Smooth muscle cell (in vitro differentiated cells): ENCODE measurements around the gene EIF1AX. TPM values are rescaled to one million over a fixed set of nuclear protein-coding genes. Genes with fewer than 3 reads are reported as not detected.

Experiments
- DNase-seq: peaks from one replicate; lab custom pipeline; 2025; ENCODE audit not compliant: unreplicated experiment; lab: John Stamatoyannopoulos, UW
- H2AFZ ChIP-seq: fragments of 200-600 bp; sonication (generic); 2 replicates; pipeline ENCODE4 v1.6.0; 2016; ENCODE audit warnings: antibody characterized with exemption, low read depth, mild to moderate bottlenecking
- H3F3A ChIP-seq: fragments of 200-600 bp; sonication (generic); 2 replicates; pipeline ENCODE4 v1.6.0; 2017; ENCODE audit warnings: antibody characterized with exemption, low read depth
- H3K27ac ChIP-seq: fragments of 200-600 bp; sonication (generic); 2 replicates; pipeline ENCODE4 v1.5.1; 2016; ENCODE audit warnings: low read depth, mild to moderate bottlenecking
- H3K27me3 ChIP-seq: fragments of 200-600 bp; sonication (generic); 2 replicates; pipeline ENCODE4 v1.6.1; 2016; ENCODE audit warnings: low read depth, mild to moderate bottlenecking
- H3K36me3 ChIP-seq: fragments of 200-600 bp; sonication (generic); 2 replicates; pipeline ENCODE4 v1.5.1; 2016; ENCODE audit warnings: low read depth
- H3K4me1 ChIP-seq: fragments of 200-600 bp; sonication (generic); 2 replicates; pipeline ENCODE4 v1.5.1; 2016; ENCODE audit warnings: low read depth
- H3K4me2 ChIP-seq: fragments of 200-600 bp; sonication (generic); 2 replicates; pipeline ENCODE4 v1.6.0; 2016; ENCODE audit warnings: mild to moderate bottlenecking
- H3K4me3 ChIP-seq: fragments of 200-600 bp; sonication (generic); 2 replicates; pipeline ENCODE4 v1.5.1; 2016; ENCODE audit warnings: mild to moderate bottlenecking
- H3K79me2 ChIP-seq: fragments of 200-600 bp; sonication (generic); 2 replicates; pipeline ENCODE4 v1.6.0; 2016; ENCODE audit warnings: low read depth, mild to moderate bottlenecking
- H3K9ac ChIP-seq: fragments of 200-600 bp; sonication (generic); 2 replicates; pipeline ENCODE4 v1.6.0; 2016; ENCODE audit warnings: low read depth
- H3K9me3 ChIP-seq: fragments of 200-600 bp; sonication (generic); replicated peaks from 2 replicates; pipeline ENCODE4 v1.5.1; 2016; ENCODE audit warnings: low read depth
- H4K20me1 ChIP-seq: fragments of 200-600 bp; sonication (generic); 2 replicates; pipeline ENCODE4 v1.6.0; 2016; ENCODE audit warnings: low read depth
- CTCF ChIP-seq: fragments of 200-600 bp; sonication (generic); IDR thresholded peaks from 2 replicates; pipeline ENCODE4 v1.5.1; 2017; ENCODE audit warnings: borderline replicate concordance, mild to moderate bottlenecking, antibody characterized with exemption; ENCODE audit not compliant: insufficient read depth, poor library complexity, severe bottlenecking
- WGBS: methylation state at CpG from one replicate; pipeline ENCODE4 v1.1.7; 2016; ENCODE audit warnings: low lambda C conversion rate; 5-methylcytosine and 5-hydroxymethylcytosine counted together
- polyA plus RNA-seq: library from polyadenylated mRNA; unstranded; fragments of >200 nt; fragmentation: Nextera tagmentation; extraction: Ambion mirVana; gene quantifications from 2 replicates; pipeline ENCODE4 v1.2.1, GENCODE V29; 2016
- total RNA-seq: library from RNA; depleted of rRNA; stranded (reverse); fragments of >200 nt; gene quantifications from 2 replicates; pipeline ENCODE4 v1.2.3, GENCODE V29; 2014

Gene EIF1AX
- total and polyA plus RNA-seq, 2 experiments from 2014 or later, result 37.2 to 40.3 TPM

GRCh38 chrX:20124964-20125363, 16.7 kb downstream of the EIF1AX start:
- Histone ChIP-seq H3K9ac (no peak overlapping the region), H3K79me2 (no peaks in the 10 kb centered on the region), H3K4me2 (no peak overlapping the region), H3K27ac (no peak overlapping the region), H3K27me3 (no peaks in the 10 kb centered on the region), H2AFZ (no peak overlapping the region), H3K9me3 (peaks cover 3% of the 10 kb centered on the region), H3K4me3 (no peak overlapping the region), H3K36me3 (no peaks in the 10 kb centered on the region), H3F3A (no peaks in the 10 kb centered on the region), H3K4me1 (no peaks in the 10 kb centered on the region), H4K20me1 (no peaks in the 10 kb centered on the region)
- no peak for TF ChIP-seq CTCF
- DNase-seq, result no peak

GRCh38 chrX:20118065-20118824, 23.4 kb downstream of the EIF1AX start:
- H4K20me1 ChIP-seq, result no peaks in the 10 kb centered on the region
- no peak for TF ChIP-seq CTCF
- H2AFZ ChIP-seq, result no peak overlapping the region
- no peak for DNase-seq
- H3K9me3 ChIP-seq, result no peaks in the 10 kb centered on the region
- H3K79me2 ChIP-seq, result no peaks in the 10 kb centered on the region
- H3K36me3 ChIP-seq, result no peaks in the 10 kb centered on the region
- no peak overlapping the region for H3K4me3 ChIP-seq
- H3K4me2 ChIP-seq, result no peak overlapping the region
- peaks cover 30% of the 10 kb centered on the region for H3K27me3 ChIP-seq
- WGBS, result 68% methylated on average over 12 of the region's 12 CpGs
- no peak overlapping the region for H3K27ac ChIP-seq
- H3K4me1 ChIP-seq, result no peaks in the 10 kb centered on the region
- no peak overlapping the region for H3K9ac ChIP-seq
- H3F3A ChIP-seq, result no peaks in the 10 kb centered on the region

- no peaks in the 10 kb centered on the region for H3K36me3 ChIP-seq
- no peaks in the 10 kb centered on the region for H3F3A ChIP-seq
- no peaks in the 10 kb centered on the region for H3K4me1 ChIP-seq
- H3K27ac ChIP-seq, result no peak within 1 kb of the TSS
- H3K4me3 ChIP-seq, result peak within 1 kb of the TSS; percentile 39
- no peak for TF ChIP-seq CTCF
- no peak within 1 kb of the TSS for H2AFZ ChIP-seq
- WGBS, result 62% methylated on average over 74 of the region's 91 CpGs
- H3K27me3 ChIP-seq, result peaks cover 30% of the 10 kb centered on the region
- H3K9me3 ChIP-seq, result no peaks in the 10 kb centered on the region
- no peaks in the 10 kb centered on the region for H3K79me2 ChIP-seq
- no peak within 1 kb of the TSS for H3K9ac ChIP-seq
- peak within 1 kb of the TSS; percentile 76 for H3K4me2 ChIP-seq
- H4K20me1 ChIP-seq, result no peaks in the 10 kb centered on the region
- no peak for DNase-seq
Observed at GRCh38 chrX:20116577-20117240, 24.9 kb downstream of the EIF1AX start, which contains the start of gene MAP7D2. TSS of gene MAP7D2 (minus strand) at chrX:20116907. CDS start at chrX:20116879, 28 bp downstream.
